ENCODE data around the gene TMEM141. TPM values are rescaled to one million over a fixed set of nuclear protein-coding genes. Genes with fewer than 3 reads are reported as not detected.

The TMEM141 gene
- total RNA-seq, 1 donor from 2014 or later, result 19.9 TPM

DNA sequence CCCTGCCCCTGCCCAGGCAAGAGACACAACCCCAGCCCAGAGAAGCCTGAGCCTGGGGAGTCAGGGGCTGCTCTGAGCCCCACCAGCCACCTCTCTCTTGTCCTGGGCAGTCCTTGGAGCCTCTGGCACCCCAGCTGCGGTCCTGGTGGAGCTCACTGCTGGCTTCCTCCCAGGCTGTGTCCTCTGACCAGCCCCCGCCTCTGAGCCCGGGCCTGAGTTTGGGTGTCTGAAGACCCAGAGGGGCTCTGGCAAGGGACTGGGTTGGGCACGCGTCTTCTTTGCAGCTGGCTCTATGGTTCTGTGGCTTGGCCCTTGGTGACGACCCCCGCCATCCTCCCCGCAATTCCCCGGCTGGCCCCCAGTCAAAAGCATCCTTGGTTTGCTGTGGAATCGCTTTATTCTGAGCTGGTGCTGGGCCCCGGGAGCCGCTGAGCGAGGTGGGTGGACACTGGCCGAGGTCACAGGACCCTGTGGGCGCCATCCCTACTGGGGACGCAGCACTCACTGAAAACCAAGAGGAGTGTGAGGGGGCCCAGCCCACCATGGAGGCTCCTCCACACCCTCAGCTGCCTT is 47.4 kb upstream of the TMEM141 start:
- Histone ChIP-seq H3K27me3 (peaks cover 6% of the 10 kb centered on the region), H3F3A (ENCODE audit: low read depth) (no peaks in the 10 kb centered on the region)

GRCh38 chr9:136744773-136745172 is 46.4 kb upstream of the TMEM141 start:
- H3K79me2 ChIP-seq (ENCODE audit: low read depth), result no peaks in the 10 kb centered on the region
- no peaks in the 10 kb centered on the region for H3K9me3 ChIP-seq (ENCODE audit: low read depth)
- H2AFZ ChIP-seq (replicated peaks), result no peak overlapping the region
- H3K4me3 ChIP-seq, result no peak overlapping the region
- no peak overlapping the region for H3K4me2 ChIP-seq
- no peaks in the 10 kb centered on the region for H3K36me3 ChIP-seq
- peaks cover 4% of the 10 kb centered on the region for H3K27me3 Mint-ChIP-seq (ENCODE audit: insufficient read depth, low read depth)
- H3K36me3 Mint-ChIP-seq, result no peaks in the 10 kb centered on the region
- TF ChIP-seq EZH2 (IDR thresholded peaks at IDR 0.05) (no peak), CTCF (IDR thresholded peaks at IDR 0.05) (no peak), EZH2phosphoT487 (IDR thresholded peaks at IDR 0.05) (no peak)
- no peak for DNase-seq (ENCODE audit: low spot score)
- no peaks in the 10 kb centered on the region for H3F3A ChIP-seq (ENCODE audit: low read depth)
- H4K20me1 ChIP-seq (ENCODE audit: low read depth), result no peaks in the 10 kb centered on the region
- H3K9me3 Mint-ChIP-seq, result no peaks in the 10 kb centered on the region
- no peak overlapping the region for H3K4me3 Mint-ChIP-seq
- peaks cover 6% of the 10 kb centered on the region for H3K27me3 ChIP-seq
- peaks cover 11% of the 10 kb centered on the region for H3K4me1 ChIP-seq
- H3K9ac ChIP-seq, result no peak overlapping the region
- H3K27ac ChIP-seq, result no peak overlapping the region
- H3K27ac Mint-ChIP-seq, result no peak overlapping the region
- no peaks in the 10 kb centered on the region for H3K4me1 Mint-ChIP-seq

More for the DNA sequence above, 47.4 kb upstream of the TMEM141 start:
- DNase-seq (ENCODE audit: low spot score), result peak; percentile 1
- no peak overlapping the region for H3K27ac Mint-ChIP-seq
- no peaks in the 10 kb centered on the region for H3K36me3 Mint-ChIP-seq
- peaks cover 2% of the 10 kb centered on the region for H3K27me3 Mint-ChIP-seq (ENCODE audit: insufficient read depth, low read depth)
- Histone ChIP-seq H3K9ac (no peak overlapping the region), H3K4me2 (no peak overlapping the region), H3K4me3 (no peak overlapping the region), H4K20me1 (ENCODE audit: low read depth) (no peaks in the 10 kb centered on the region), H3K79me2 (ENCODE audit: low read depth) (no peaks in the 10 kb centered on the region), H2AFZ (replicated peaks) (no peak overlapping the region), H3K27ac (no peak overlapping the region), H3K9me3 (ENCODE audit: low read depth) (no peaks in the 10 kb centered on the region), H3K36me3 (no peaks in the 10 kb centered on the region), H3K4me1 (peaks cover 11% of the 10 kb centered on the region)
- no peaks in the 10 kb centered on the region for H3K4me1 Mint-ChIP-seq
- TF ChIP-seq EZH2phosphoT487 (IDR thresholded peaks at IDR 0.05) (no peak), CTCF (IDR thresholded peaks at IDR 0.05) (no peak), EZH2 (IDR thresholded peaks at IDR 0.05) (no peak)
- H3K9me3 Mint-ChIP-seq, result no peaks in the 10 kb centered on the region
- H3K4me3 Mint-ChIP-seq, result no peak overlapping the region

- Histone ChIP-seq H2AFZ (replicated peaks) (no peak overlapping the region), H3K4me2 (no peak overlapping the region), H3K27ac (no peak overlapping the region), H3K4me1 (peaks cover 11% of the 10 kb centered on the region), H3K36me3 (no peaks in the 10 kb centered on the region), H3K9ac (no peak overlapping the region), H3K4me3 (no peak overlapping the region), H3F3A (ENCODE audit: low read depth) (no peaks in the 10 kb centered on the region), H3K79me2 (ENCODE audit: low read depth) (no peaks in the 10 kb centered on the region), H4K20me1 (ENCODE audit: low read depth) (no peaks in the 10 kb centered on the region), H3K27me3 (peaks cover 6% of the 10 kb centered on the region), H3K9me3 (ENCODE audit: low read depth) (no peaks in the 10 kb centered on the region)
- DNase-seq (ENCODE audit: low spot score), result peak; percentile 6
- TF ChIP-seq EZH2 (IDR thresholded peaks at IDR 0.05) (no peak), EZH2phosphoT487 (IDR thresholded peaks at IDR 0.05) (no peak), CTCF (IDR thresholded peaks at IDR 0.05) (no peak)
- H3K27me3 Mint-ChIP-seq (ENCODE audit: insufficient read depth, low read depth), result peaks cover 4% of the 10 kb centered on the region
- H3K4me1 Mint-ChIP-seq, result no peaks in the 10 kb centered on the region
- no peak overlapping the region for H3K4me3 Mint-ChIP-seq
- no peak overlapping the region for H3K27ac Mint-ChIP-seq
- H3K9me3 Mint-ChIP-seq, result no peaks in the 10 kb centered on the region
- no peaks in the 10 kb centered on the region for H3K36me3 Mint-ChIP-seq
Measured at GRCh38 chr9:136745389-136746154, 45.6 kb upstream of the TMEM141 start.
